ENCODE measurements around the gene RAD54L2.
A peak's percentile ranks its signal among the peaks of the same experiment; 100 is the strongest.
"Not testable (repeated sequence)": the region's sequence is repeated elsewhere in the genome, so short reads cannot be mapped to it uniquely, and the experiment has no call there.

The RAD54L2 gene

GRCh38 chr3:51550080-51550819 is 11.7 kb downstream of the RAD54L2 start:
- intact Hi-C loops (cut with DNase I; ENCODE audit: low total_unique reads), result no loop called here
- Histone ChIP-seq H3K27me3 (no peaks in the 10 kb centered on the region), H3K4me1 (no peaks in the 10 kb centered on the region), H3K27ac (no peak overlapping the region), H3K36me3 (peaks cover 0 to 75% (median 5%) of the 10 kb centered on the region in 3 donors), H3K9me3 (no peaks in the 10 kb centered on the region), H3K4me3 (no peak overlapping the region)
- TF ChIP-seq CTCF (IDR thresholded peaks at IDR 0.05), result no peak
- DNase-seq, result no peak

- TF ChIP-seq CTCF (IDR thresholded peaks at IDR 0.05), result no peak
- DNase-seq, result no peak
- intact Hi-C loops (cut with DNase I; ENCODE audit: low total_unique reads), result no loop called here
These were observed 19.5 kb downstream of the RAD54L2 start for GRCh38 chr3:51557993-51558392.

GRCh38 chr3:51559411-51559888 is 20.9 kb downstream of the RAD54L2 start:
- H3K9me3 ChIP-seq, result no peaks in the 10 kb centered on the region
- peaks cover 0 to 11% (median 3%) of the 10 kb centered on the region in 3 donors for H3K36me3 ChIP-seq
- no peak for DNase-seq
- no peak overlapping the region for H3K27ac ChIP-seq
- no peak overlapping the region for H3K4me3 ChIP-seq
- no peaks in the 10 kb centered on the region for H3K27me3 ChIP-seq
- H3K4me1 ChIP-seq, result peaks cover 0 to 10% (median 4%) of the 10 kb centered on the region in 4 donors
- intact Hi-C loops (cut with DNase I; ENCODE audit: low total_unique reads), result no loop called here
- TF ChIP-seq CTCF (IDR thresholded peaks at IDR 0.05), result no peak

More at GRCh38 chr3:51557993-51558392, 19.5 kb downstream of the RAD54L2 start:
- Histone ChIP-seq H3K27ac (no peak overlapping the region), H3K27me3 (no peaks in the 10 kb centered on the region), H3K4me3 (no peak overlapping the region), H3K9me3 (no peaks in the 10 kb centered on the region), H3K36me3 (peaks cover 0 to 18% (median 3%) of the 10 kb centered on the region in 3 donors), H3K4me1 (peaks cover 0 to 10% (median 4%) of the 10 kb centered on the region in 4 donors)

GRCh38 chr3:51559961-51560360 is 21.4 kb downstream of the RAD54L2 start:
- H3K9me3 ChIP-seq, result no peaks in the 10 kb centered on the region
- no peak for TF ChIP-seq CTCF (IDR thresholded peaks at IDR 0.05)

GRCh38 chr3:51562403-51562802 is 23.9 kb downstream of the RAD54L2 start:
- H3K4me3 ChIP-seq; intact Hi-C loops (cut with DNase I; ENCODE audit: low total_unique reads); H3K27me3 ChIP-seq; H3K27ac ChIP-seq; DNase-seq; H3K9me3 ChIP-seq; H3K36me3 ChIP-seq: not testable (repeated sequence)
- H3K4me1 ChIP-seq, result peaks cover 0 to 14% (median 4%) of the 10 kb centered on the region in 4 donors

More at GRCh38 chr3:51559961-51560360, 21.4 kb downstream of the RAD54L2 start:
- H3K4me3 ChIP-seq, result no peak overlapping the region
- no peaks in the 10 kb centered on the region for H3K27me3 ChIP-seq
- H3K27ac ChIP-seq, result no peak overlapping the region
- peaks cover 0 to 10% (median 4%) of the 10 kb centered on the region in 4 donors for H3K4me1 ChIP-seq
- intact Hi-C loops (cut with DNase I; ENCODE audit: low total_unique reads), result no loop called here
- H3K36me3 ChIP-seq, result peaks cover 0 to 6% (median 3%) of the 10 kb centered on the region in 3 donors
- DNase-seq, result no peak

GRCh38 chr3:51568036-51568435 is 29.5 kb downstream of the RAD54L2 start:
- Histone ChIP-seq H3K4me3 (no peak overlapping the region), H3K27ac (peak overlapping the region in 1 of 2 donors; percentile 13), H3K9me3 (no peaks in the 10 kb centered on the region), H3K27me3 (no peaks in the 10 kb centered on the region), H3K4me1 (peaks cover 0 to 13% (median 0%) of the 10 kb centered on the region in 4 donors), H3K36me3 (peaks cover 0 to 4% (median 2%) of the 10 kb centered on the region in 3 donors)
- intact Hi-C loops (cut with DNase I; ENCODE audit: low total_unique reads), result no loop called here
- no peak for DNase-seq
- no peak for TF ChIP-seq CTCF (IDR thresholded peaks at IDR 0.05)
